Raji (cell line): ENCODE results near the gene NSUN2.

Experiments used
- POLR2A ChIP-seq: IDR thresholded peaks from 2 replicates; pipeline ENCODE4 v1.6.1; 2011; ENCODE audit warnings: low read depth, low read length, control low read depth; ENCODE audit not compliant: insufficient read depth

NSUN2 gene

GRCh38 chr5:6616632-6617031, 16.2 kb downstream of the NSUN2 start:
- no peak for TF ChIP-seq POLR2A

GRCh38 chr5:6615034-6615815, 17.6 kb downstream of the NSUN2 start:
- no peak for TF ChIP-seq POLR2A

DNA sequence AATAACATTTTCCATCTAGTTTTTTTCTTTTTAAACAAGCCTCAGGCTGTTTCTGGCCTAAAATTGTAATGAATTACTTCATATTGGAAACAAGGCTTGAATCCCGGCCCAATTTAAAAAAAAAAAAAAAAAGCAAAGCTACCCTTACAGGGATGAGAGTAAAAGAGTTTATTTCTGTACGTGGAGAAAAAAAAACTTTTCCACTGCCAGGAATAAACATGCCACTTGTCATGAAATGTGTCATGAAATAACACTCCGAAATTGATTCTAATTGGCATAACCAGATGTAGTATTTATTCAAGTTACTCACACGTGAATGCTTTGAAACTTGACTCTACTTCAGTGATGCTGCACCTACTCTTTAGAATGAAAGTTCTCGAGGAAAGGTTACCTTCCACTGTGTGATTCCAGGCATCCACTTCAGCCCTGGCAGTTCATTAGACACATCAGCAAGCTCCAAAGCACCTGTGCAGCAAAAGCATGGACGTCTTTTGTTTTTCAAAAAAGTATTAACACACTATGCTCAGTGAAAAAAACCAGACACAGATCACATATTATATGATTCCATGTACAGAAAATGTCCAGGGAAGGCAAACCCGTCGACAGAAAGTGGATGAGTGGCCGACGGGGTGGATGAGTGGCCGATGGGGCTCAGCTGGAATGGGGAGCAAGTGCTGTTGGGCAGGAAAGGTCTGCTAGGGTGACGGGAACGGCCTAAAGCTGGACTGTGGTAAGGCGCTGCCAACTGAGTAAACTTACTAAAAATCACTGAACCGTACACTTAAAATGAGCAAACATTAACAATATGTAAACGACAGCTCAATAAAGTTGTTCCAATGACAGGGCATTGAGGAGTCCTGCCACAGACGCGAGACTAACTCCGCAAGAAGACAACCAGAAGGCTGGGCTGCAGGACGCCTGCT, 21.2 kb downstream of the NSUN2 start:
- TF ChIP-seq POLR2A = no peak

DNA sequence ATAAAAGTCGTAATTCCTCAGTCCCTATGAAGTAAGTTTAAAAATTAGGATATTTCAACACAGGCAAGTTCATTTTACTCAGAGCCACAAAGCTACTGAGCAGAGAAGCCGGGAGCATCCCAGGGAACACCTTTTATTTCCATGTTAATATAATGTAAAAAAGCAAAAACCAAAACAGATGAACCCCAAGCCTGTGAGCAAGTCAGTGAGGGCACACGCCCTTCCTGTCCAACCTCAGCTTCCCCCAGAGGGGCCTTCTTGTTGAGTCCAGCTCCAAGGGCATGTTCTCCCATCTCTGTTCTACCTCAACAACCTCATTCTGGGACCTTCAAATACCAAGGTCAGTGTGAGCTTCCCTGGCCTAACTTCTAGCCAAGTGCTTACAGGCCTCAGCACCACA, 24.8 kb downstream of the NSUN2 start:
- TF ChIP-seq POLR2A = no peak

GRCh38 chr5:6607559-6607936, 25.3 kb downstream of the NSUN2 start:
- TF ChIP-seq POLR2A = no peak

GRCh38 chr5:6606884-6607558, 25.8 kb downstream of the NSUN2 start:
- no peak for TF ChIP-seq POLR2A

GRCh38 chr5:6604946-6605345, 27.9 kb downstream of the NSUN2 start:
- TF ChIP-seq POLR2A = no peak

DNA sequence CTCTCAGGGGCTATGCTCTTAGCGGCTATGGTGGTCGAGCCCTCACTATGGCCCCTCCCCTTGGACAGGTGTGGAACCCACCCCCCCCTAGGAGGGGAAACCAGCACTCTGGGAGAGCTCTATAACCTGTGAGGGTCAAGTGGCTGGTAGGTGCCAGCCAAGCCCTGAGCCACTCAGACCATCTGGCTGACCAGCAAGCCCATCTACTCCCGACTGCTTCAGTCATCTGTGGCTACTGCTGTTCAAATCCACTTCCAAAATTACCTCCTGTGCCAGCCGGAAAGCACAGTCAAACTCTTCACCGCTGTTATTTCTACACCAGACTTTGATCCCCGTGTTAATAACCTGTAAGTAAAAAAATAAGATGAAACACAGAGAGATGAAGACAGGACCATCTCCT, 28.5 kb downstream of the NSUN2 start:
- TF ChIP-seq POLR2A = no peak

GRCh38 chr5:6603643-6604042, 29.2 kb downstream of the NSUN2 start:
- TF ChIP-seq POLR2A = no peak

GRCh38 chr5:6602441-6602840, 30.4 kb downstream of the NSUN2 start:
- no peak for TF ChIP-seq POLR2A

DNA sequence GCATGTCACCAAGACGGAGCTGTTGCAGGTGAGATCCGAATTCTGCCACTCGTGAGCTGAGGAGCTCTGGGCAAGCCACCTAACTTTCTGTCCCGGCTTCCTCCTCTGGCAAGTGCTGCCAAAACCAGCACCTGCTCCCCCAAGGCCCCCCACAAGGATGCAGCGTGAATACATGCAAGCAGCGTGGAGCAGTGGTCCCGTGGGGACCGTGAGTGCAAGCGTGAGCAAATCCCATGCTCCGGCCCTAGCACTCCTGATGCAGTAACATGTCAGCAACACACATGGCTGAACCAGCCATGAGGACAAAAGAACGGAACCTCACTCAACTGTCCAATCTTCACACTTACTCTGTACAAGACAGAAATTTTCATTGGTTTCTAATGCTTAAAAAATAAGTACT, 31.0 kb downstream of the NSUN2 start:
- no peak for TF ChIP-seq POLR2A

- no peak for TF ChIP-seq POLR2A
Measured at GRCh38 chr5:6601271-6601670, 31.6 kb downstream of the NSUN2 start.

DNA sequence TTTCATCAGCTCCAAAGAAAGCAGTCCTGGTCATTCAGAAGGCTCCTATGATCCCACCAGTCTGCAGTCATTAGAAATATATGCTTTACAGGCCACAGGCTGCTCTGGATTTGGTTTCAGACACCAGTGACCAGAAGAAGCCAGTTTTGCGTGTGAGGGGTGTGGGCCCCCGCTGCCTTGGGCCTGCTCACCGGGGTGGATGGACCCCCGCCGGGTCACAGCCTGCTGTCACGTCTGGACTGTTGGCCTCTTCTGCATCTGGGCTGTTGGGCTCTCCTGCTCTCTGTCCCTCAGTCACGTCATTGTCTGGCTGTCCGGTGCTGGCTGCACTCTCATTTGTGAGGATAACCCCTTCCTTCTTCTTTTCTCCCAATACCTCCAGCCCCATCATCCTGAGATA, 33.1 kb downstream of the NSUN2 start:
- no peak for TF ChIP-seq POLR2A

DNA sequence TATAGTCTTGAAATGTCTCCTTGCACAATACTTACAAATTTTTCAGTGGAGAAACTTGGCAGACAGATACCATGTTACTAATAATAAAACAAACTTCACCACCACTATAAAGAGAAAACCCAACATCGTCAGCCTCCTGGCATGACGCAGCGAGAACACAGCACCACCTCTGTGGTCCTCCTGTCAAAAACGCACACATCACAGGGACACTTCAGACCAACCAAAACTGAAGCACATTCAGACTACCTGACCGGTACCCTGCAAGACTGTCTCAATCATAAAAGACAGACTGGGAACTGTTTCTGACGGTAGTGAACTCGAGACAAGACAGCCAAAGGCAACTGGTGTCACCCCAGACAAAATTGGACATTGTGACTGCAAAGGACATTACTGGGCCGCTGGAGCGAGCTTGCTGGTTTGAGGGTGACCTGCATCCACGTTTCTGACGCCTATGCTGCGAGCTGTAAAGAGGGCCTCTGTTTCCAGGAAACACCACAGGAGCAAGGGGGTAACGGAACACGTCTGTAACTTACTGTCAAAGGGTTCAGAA, 34.4 kb downstream of the NSUN2 start:
- no peak for TF ChIP-seq POLR2A

DNA sequence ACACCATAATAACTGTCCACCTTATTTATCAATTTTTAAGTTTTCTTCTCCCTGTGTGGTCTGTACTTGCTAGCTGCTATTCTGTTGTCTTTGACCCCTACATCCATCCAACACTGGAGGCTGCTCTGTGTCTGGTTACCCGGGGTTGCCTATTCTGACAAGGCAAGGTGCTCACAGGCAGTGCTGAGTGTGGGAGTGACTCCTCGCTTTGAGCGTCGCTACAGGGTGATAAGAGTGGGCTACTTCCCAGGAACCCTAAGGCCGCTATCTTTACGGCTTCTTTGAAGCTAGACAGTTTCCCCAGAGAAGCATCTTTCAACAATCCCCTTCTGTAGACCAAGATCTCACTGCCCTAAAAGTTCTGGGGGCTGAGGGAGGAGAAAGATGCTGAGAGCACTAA, 35.3 kb downstream of the NSUN2 start:
- no peak for TF ChIP-seq POLR2A
